Large intestine (tissue), 3 donors: ENCODE results near the gene CENPB. TPM values are rescaled to one million over a fixed set of nuclear protein-coding genes. Genes with fewer than 3 reads are reported as not detected.

Experiments
- DNase-seq, 2 donors: peaks; one replicate each; pipeline versions ENCODE4 v3.0.0 to v3.0.0-alpha.2; 2013
- H3K27ac ChIP-seq: one replicate; pipeline ENCODE4 v1.5.1; 2013; ENCODE audit warnings: low read length
- H3K27me3 ChIP-seq: 2 replicates; pipeline ENCODE4 v1.6.1; 2013; ENCODE audit warnings: low read length; ENCODE audit not compliant: control insufficient read depth, insufficient read depth
- H3K36me3 ChIP-seq: 2 replicates; pipeline ENCODE4 v1.6.1; 2013; ENCODE audit warnings: low read length; ENCODE audit not compliant: control insufficient read depth, insufficient read depth
- H3K4me1 ChIP-seq: one replicate; pipeline ENCODE4 v1.6.1; 2013; ENCODE audit warnings: low read length; ENCODE audit not compliant: control insufficient read depth, insufficient read depth
- H3K4me3 ChIP-seq: one replicate; pipeline ENCODE4 v1.5.1; 2013; ENCODE audit warnings: low read length
- H3K9me3 ChIP-seq: one replicate; pipeline ENCODE4 v1.6.1; 2013; ENCODE audit warnings: mild to moderate bottlenecking, low read depth, low read length, moderate library complexity; ENCODE audit not compliant: control insufficient read depth
- WGBS: methylation state at CpG from one replicate; pipeline ENCODE4 v1.1.5; 2013; ENCODE audit warnings: low lambda C conversion rate; ENCODE audit not compliant: insufficient coverage; 5-methylcytosine and 5-hydroxymethylcytosine counted together
- polyA plus RNA-seq: library from polyadenylated mRNA; unstranded; fragments of 120-200 nt; gene quantifications from one replicate; pipeline ENCODE4 v1.2.1, GENCODE V29; 2013

Gene CENPB
- polyA plus RNA-seq, 1 donor = 57.5 TPM

- peaks cover 5% of the 10 kb centered on the region for H3K27me3 ChIP-seq
- no peaks in the 10 kb centered on the region for H3K9me3 ChIP-seq
- no peaks in the 10 kb centered on the region for H3K4me1 ChIP-seq
- no peak for DNase-seq
- peaks cover 2% of the 10 kb centered on the region for H3K36me3 ChIP-seq
- H3K4me3 ChIP-seq = no peak overlapping the region
- no CpG with 5 or more reads among the region's 19 CpGs for WGBS
- no peak overlapping the region for H3K27ac ChIP-seq
Observed at GRCh38 chr20:3739054-3739925, 47.2 kb downstream of the CENPB start.

- Histone ChIP-seq H3K27ac (no peak overlapping the region), H3K9me3 (no peaks in the 10 kb centered on the region), H3K4me3 (no peak overlapping the region), H3K4me1 (no peaks in the 10 kb centered on the region), H3K36me3 (peaks cover 2% of the 10 kb centered on the region), H3K27me3 (peaks cover 1% of the 10 kb centered on the region)
- DNase-seq = no peak
- 37% methylated on average over 4 of the region's 11 CpGs for WGBS
Observed at GRCh38 chr20:3738111-3739053, 48.2 kb downstream of the CENPB start.

GRCh38 chr20:3735768-3736167, 50.8 kb downstream of the CENPB start:
- peaks cover 24% of the 10 kb centered on the region for H3K27me3 ChIP-seq
- no peak overlapping the region for H3K4me3 ChIP-seq
- peaks cover 2% of the 10 kb centered on the region for H3K36me3 ChIP-seq
- H3K4me1 ChIP-seq = no peaks in the 10 kb centered on the region
- no peaks in the 10 kb centered on the region for H3K9me3 ChIP-seq
- WGBS = no CpG with 5 or more reads among the region's 4 CpGs
- DNase-seq = no peak
- H3K27ac ChIP-seq = no peak overlapping the region

GRCh38 chr20:3734111-3734843, 52.3 kb downstream of the CENPB start:
- Histone ChIP-seq H3K9me3 (no peaks in the 10 kb centered on the region), H3K27ac (no peak overlapping the region), H3K27me3 (peaks cover 25% of the 10 kb centered on the region), H3K4me3 (peak overlapping the region; percentile 38), H3K36me3 (peaks cover 2% of the 10 kb centered on the region), H3K4me1 (no peaks in the 10 kb centered on the region)
- WGBS = 47% methylated on average over 3 of the region's 12 CpGs
- DNase-seq = no peak

Other genes starting within 250 kb of the CENPB start
- gene GFRA4, start 123.3 kb downstream of the CENPB start, polyA plus RNA-seq = not detected
- 15.5 TPM for gene ADAM33, start 104.7 kb downstream of the CENPB start, polyA plus RNA-seq
- gene SIGLEC1, start 74.1 kb downstream of the CENPB start, polyA plus RNA-seq = 4.3 TPM
- gene HSPA12B, start 54.1 kb downstream of the CENPB start, polyA plus RNA-seq = 6.3 TPM
- 20.5 TPM for gene ADISSP, start 19.0 kb downstream of the CENPB start, polyA plus RNA-seq
- 0.19 TPM for gene SPEF1, start 5.3 kb downstream of the CENPB start, polyA plus RNA-seq
- gene CDC25B, start 9.6 kb upstream of the CENPB start, polyA plus RNA-seq = 34.3 TPM
- gene AP5S1, start 33.8 kb upstream of the CENPB start, polyA plus RNA-seq = 8.2 TPM
- gene MAVS, start 60.1 kb upstream of the CENPB start, polyA plus RNA-seq = 28.4 TPM
- gene PANK2, start 102.6 kb upstream of the CENPB start, polyA plus RNA-seq = 24.3 TPM
- gene RNF24, start 228.8 kb upstream of the CENPB start, polyA plus RNA-seq = 8.6 TPM